ENCODE measurements around the gene SSBP2.
"Not testable (repeated sequence)": the region's sequence is repeated elsewhere in the genome, so short reads cannot be mapped to it uniquely, and the experiment has no call there.

The SSBP2 gene

DNA sequence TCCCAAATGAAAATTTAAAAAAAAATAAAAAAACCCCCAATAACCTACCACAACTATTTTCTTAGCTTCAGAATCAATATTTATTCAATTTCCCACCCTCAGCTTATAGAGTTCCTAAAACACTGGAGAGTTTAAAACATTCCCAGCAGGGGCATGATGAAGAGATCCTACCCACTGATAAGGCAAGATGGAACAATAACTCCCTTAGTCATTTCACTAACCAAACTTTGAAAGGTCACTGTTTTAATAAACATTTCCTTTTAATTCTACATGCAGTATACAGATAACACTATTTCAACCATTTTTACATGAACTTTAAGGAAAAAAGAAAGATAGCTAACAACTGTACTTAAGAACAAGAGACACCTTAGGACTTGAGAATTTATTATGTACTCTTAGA, 322.0 kb downstream of the SSBP2 start:
- no peak for DNase-seq (ENCODE audit: low read depth in 2 of 2)

DNA sequence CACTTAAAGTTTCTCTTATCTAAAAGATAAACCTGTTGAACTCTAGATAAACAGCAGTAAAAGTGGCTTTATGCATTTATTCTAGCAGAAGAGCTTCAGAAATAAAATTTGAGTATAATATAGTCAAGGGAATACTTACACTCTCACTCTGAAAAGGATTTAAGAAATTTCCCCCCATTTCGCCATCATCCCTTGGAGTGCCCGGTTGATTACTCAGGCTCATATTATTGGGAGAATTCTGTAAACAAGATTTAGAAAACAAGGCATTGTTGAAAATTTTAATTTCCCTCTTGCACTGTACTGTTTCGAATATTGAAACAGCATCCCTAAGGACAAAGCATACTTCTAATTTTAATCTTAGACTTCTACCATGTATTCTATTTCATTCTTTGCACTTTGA, 322.5 kb downstream of the SSBP2 start:
- DNase-seq (ENCODE audit: low read depth in 2 of 2) = no peak

GRCh38 chr5:81427566-81427965, 323.3 kb downstream of the SSBP2 start:
- DNase-seq (ENCODE audit: low read depth in 2 of 2) = no peak

DNA sequence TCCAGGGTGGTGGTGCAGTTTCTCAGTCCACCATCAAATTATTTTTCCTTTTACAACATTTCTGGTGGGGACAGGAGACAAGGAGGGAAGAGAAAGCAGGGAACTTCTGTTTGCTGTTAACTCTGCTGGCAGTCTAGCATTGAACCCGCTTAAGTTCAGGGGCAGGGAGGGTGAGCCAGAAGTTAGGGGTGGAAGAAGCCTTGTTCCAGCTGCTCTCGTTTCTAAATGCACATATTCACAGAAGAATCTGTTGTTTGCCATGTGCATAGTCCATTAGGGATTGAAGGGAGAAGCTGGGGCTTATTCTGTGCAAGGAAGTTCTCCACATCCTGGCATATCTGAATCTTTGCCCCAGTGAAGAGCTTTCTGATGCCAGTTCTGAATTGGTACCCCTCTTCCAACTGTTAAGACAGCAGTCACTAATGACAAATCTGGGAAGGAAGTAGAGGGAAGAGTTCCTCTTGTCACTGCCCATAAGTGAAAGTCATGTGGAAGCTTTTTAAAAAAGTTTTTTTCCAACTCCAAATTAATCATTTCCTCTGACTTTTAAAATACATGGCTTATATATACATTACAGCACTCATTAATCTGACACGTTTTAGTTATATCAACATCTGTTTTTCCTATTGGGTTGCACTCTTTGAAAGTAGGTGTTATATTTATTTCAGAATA, 324.4 kb downstream of the SSBP2 start:
- DNase-seq (ENCODE audit: low read depth in 2 of 2) = no peak

DNA sequence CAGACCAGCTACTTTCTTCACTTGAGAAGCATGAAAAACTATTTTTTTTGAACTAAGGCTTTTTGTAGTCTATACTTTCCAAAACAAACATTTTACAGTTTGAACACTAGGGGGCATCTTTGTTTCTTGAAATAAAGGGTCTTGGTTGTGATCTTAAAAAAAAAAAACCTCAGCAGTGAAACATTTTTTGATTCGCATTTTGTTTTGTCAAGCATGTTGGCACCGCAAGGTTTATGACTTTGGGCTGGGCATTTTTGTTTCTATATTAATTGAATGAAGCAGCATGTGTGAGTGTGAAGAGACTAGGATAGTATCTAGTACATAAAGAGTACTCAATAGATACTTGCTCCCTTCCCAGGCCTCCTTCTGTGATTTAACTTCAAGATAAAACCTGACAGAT, 325.3 kb downstream of the SSBP2 start:
- no peak for DNase-seq (ENCODE audit: low read depth in 2 of 2)

DNA sequence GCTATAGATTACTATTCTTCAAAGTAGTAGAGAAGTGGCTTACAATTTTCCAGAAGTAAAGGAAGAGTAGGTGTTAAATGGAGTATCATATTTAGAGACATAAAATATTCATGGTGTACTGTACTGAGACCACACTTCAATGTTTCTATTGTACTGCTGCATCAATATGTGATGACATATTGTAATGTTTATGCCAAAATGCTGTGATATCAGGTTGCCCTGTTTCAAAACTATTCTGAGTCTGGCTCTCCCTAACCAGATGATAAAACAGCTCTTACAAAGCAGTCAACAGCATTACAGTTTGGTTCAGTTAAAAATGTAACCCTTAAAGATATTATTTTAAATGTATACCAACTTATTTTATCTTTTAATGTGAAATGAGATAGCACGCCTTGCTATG, 326.2 kb downstream of the SSBP2 start:
- DNase-seq (ENCODE audit: low read depth in 2 of 2) = no peak

DNA sequence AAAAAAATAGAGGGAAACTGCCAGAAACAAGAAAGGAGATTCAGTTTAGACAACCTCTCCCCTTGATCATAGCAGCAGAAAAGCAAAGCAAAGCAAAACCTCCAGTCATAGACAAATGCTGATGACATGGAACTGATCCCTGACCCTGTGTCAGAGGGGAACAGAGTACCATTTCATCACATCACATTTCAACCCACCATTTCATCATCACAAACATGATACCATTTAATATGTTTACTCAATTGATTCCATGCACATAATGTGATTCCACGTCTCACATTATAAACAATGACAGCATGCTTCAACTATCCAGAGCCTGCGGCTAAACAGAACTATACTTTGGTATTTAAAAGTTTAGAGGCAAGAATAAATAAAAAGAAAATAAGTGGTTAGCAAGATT, 328.2 kb downstream of the SSBP2 start:
- DNase-seq (ENCODE audit: low read depth in 2 of 2) = no peak

- DNase-seq (ENCODE audit: low read depth in 2 of 2) = peak; percentile 62 to 65
Observed at GRCh38 chr5:81420039-81420667, 330.7 kb downstream of the SSBP2 start.

DNA sequence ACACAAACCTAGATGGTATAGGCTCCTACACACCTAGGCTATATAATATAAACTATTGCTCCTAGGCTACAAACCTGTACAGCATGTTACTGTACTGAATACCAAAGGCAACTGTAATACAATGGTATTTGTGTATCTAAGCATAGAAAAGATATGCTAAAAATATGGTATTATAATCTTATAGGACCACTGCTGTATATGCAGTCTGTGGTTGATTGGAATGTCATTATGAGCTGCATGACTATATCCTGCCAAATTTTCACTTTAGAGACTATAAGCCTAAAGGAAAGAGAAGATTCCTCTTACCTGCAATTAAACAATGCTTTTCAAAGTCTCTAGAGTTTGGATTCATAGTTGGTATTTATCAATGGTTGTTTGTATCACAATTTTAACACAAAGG, 332.3 kb downstream of the SSBP2 start:
- DNase-seq (ENCODE audit: low read depth in 2 of 2) = no peak

DNA sequence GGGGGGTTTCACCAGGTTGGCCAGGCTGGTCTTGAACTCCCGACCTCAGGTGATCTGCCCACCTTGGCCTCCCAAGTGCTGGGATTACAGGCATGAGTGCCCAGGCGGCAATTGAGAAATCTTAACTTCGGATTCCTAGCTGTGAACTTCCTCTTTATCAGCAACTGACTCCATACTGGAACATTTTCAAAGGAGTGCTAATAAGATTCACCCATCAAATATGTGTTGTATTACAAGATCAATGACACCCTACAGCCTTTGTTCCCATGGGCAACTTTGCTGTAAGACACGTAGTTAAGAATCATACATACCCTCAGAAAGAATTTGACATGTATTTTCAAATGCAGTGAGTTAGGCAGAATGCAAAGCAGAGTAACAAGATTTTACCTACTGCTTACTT, 333.8 kb downstream of the SSBP2 start:
- no peak for DNase-seq (ENCODE audit: low read depth in 2 of 2)

DNA sequence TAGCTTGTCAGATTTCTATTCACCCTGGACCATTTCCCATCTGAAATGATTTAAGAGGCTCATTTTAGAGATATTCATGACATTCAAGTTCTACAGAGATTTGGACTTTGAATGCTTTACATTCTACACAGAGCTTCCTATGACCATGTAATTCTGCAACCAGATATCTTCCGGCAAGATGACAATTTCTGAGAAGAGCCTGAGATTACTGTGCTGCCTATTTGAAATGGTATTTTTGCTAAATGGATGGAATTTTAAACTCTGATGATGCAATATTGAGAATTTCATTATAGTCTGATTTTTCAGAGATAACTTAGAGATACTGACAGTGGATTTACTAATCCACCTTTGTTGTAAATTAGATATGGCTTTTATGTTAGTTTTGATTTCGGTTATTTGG, 341.0 kb downstream of the SSBP2 start:
- DNase-seq (ENCODE audit: low read depth in 2 of 2) = no peak

GRCh38 chr5:81409361-81409760, 341.5 kb downstream of the SSBP2 start:
- DNase-seq (ENCODE audit: low read depth in 2 of 2) = no peak

DNA sequence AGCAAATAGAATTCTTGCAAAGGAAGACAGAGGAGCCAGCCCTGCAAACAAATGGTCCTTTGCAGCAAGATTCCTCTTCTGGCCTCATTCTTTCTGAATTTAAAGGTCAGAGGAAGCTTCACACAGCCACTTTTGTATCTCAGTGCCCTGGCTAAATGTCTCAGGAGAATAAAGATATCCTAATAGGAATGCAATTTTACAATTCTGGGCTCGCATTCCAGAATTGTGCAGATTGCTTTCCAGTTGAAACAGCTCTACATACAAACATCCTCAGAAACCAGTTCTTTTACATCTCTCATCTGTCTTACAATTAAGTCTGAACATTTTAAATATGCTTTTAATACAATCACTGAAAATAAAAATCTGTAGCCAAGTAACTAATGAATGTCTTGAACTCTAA, 342.4 kb downstream of the SSBP2 start:
- no peak for DNase-seq (ENCODE audit: low read depth in 2 of 2)

DNA sequence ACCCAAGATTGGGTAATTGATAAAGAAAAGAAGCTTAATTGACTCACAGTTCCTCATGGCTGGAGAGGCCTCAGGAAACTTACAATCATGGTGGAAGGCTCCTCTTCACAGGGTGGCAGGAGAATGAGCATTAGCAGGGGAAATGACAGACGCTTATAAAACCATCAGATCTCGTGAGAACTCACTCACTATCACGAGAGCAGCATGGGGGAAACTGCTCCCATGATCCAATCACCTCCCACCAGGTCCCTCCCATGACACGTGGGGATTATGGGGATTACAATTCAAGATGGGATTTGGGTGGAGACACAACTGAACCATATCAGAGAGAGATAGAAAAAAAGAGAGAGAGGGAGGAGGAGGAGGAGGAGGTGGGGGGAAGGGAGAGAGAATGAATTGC, 343.1 kb downstream of the SSBP2 start:
- not testable (repeated sequence) for DNase-seq (ENCODE audit: low read depth in 2 of 2)

- DNase-seq (ENCODE audit: low read depth in 2 of 2) = no peak
Observed at GRCh38 chr5:81405126-81405891, 345.6 kb downstream of the SSBP2 start.

DNA sequence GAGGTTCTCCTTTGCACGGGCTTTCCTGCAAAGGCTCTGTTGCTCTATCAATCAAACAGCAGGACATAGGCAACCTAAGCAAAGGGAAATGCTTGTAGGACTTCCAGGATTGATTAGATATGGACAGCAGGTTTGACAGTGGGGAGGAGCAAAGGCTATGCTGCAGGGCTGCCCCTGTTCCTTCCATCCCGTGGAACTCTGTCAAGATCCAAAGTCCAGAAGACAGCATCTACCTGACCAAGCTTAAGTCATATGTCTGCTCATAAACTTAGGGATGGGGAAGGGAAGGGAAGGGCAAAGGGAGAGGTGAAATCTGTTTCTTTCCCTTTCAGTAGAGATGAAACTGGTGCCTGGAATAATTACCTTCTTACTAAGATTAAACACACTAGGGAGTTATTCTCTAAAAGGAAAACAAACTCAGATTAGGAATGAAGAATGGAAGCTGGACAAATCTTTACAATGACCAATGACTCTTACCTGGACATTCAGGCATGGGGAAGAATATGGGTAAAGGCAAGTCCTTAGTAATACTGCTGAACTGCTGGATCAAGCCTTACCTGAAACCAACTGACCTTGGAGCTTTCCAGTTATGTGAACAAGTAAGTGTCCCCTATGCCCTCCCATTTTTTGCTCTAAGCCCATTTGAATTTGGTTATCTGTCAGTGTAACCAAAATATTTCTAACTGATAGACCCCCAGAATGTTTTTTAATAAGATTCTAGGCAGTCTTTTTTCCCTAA, 348.5 kb downstream of the SSBP2 start:
- no peak for DNase-seq (ENCODE audit: low read depth in 2 of 2)

GRCh38 chr5:81401266-81401665, 349.6 kb downstream of the SSBP2 start:
- DNase-seq (ENCODE audit: low read depth in 2 of 2) = no peak

DNA sequence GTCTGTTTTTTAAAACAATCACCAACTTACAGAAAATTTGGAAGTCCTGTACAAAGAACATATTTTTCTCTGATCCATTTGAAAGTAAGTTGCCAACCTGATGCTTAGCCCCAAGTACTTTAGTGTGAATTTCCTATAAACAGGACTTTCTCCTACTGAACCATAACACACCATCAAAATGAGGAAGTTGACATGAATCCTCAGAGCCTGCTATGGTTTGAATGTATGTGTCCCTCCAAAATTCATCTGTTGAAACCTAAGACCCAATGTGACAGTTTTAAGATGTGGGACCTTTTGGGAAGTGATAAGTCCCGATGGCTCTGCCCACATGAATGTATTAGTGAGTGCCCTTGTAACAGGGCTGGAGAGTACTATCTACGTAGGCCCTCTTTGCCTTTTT, 350.5 kb downstream of the SSBP2 start:
- DNase-seq (ENCODE audit: low read depth in 2 of 2) = no peak

DNA sequence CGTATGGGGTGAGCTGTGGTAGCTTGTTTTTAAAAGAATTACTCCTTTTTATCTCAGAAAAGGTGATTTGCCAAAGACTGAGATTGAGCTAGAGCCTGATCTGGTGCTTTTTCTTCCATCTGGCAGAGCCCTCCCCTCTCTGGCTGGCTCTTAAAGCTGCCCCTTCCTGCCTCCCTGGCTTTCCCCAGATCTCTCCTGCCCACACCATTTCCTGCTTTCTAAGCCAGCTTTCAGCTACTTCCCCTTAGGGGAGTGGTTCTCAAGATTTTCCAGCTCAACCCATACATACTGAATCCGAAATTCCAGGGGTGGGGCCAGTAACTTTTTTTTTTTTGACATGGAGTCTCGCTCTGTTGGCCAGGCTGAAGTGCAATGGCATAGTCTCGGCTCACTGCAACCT, 352.2 kb downstream of the SSBP2 start:
- no peak for DNase-seq (ENCODE audit: low read depth in 2 of 2)

GRCh38 chr5:81397176-81397575, 353.7 kb downstream of the SSBP2 start:
- no peak for DNase-seq (ENCODE audit: low read depth in 2 of 2)

DNA sequence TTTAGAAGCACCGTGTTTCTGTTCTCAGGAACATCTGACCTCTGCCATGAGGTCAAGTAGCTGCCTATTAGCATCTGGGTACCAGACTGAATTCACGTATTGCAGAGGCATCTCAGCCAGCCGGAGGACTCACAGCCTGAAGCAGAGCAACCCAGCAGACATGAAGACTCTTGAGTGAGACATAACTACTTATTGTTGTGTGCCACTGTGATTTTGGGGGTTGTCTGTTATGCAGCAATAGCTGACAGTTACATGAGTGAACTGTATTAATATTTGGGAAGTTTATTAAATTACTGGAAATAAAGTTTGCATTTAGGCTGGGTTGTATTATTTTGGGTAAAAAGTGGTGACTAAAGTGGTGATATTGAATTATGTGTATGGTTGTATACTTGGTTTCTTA, 355.6 kb downstream of the SSBP2 start:
- DNase-seq (ENCODE audit: low read depth in 2 of 2) = no peak
